HG03342 (cell line): Measurements from ENCODE around the gene ERC1.
"Not testable (repeated sequence)": the region's sequence is repeated elsewhere in the genome, so short reads cannot be mapped to it uniquely, and the experiment has no call there.

Experiments
- ATAC-seq: cut with Tn5 transposase; IDR thresholded peaks from one replicate; pipeline ENCODE4 v1.9.1; 2021; ENCODE audit warnings: mild to moderate bottlenecking, moderate library complexity; ENCODE audit not compliant: unreplicated experiment

Gene ERC1

GRCh38 chr12:1179128-1179527 lies 188.1 kb downstream of the ERC1 start:
- ATAC-seq, result no peak

GRCh38 chr12:1182069-1182468 lies 191.0 kb downstream of the ERC1 start:
- ATAC-seq, result no peak

GRCh38 chr12:1184402-1184801 lies 193.4 kb downstream of the ERC1 start:
- ATAC-seq, result no peak

GRCh38 chr12:1185460-1186182 lies 194.6 kb downstream of the ERC1 start:
- no peak for ATAC-seq

- no peak for ATAC-seq
Measured at GRCh38 chr12:1186298-1186697, 195.3 kb downstream of the ERC1 start.

GRCh38 chr12:1188016-1188415 lies 197.0 kb downstream of the ERC1 start:
- no peak for ATAC-seq

- ATAC-seq, result no peak
Measured at GRCh38 chr12:1189163-1189562, 198.1 kb downstream of the ERC1 start.

GRCh38 chr12:1195513-1195912 lies 204.5 kb downstream of the ERC1 start:
- ATAC-seq, result no peak

GRCh38 chr12:1197264-1198018 lies 206.4 kb downstream of the ERC1 start:
- ATAC-seq, result no peak

GRCh38 chr12:1198854-1199253 lies 207.8 kb downstream of the ERC1 start:
- ATAC-seq, result not testable (repeated sequence)

GRCh38 chr12:1199700-1200099 lies 208.7 kb downstream of the ERC1 start:
- no peak for ATAC-seq

- no peak for ATAC-seq
Measured at GRCh38 chr12:1201030-1201429, 210.0 kb downstream of the ERC1 start.

GRCh38 chr12:1201886-1202285 lies 210.9 kb downstream of the ERC1 start:
- no peak for ATAC-seq

GRCh38 chr12:1203735-1204019 lies 212.7 kb downstream of the ERC1 start:
- ATAC-seq, result no peak

GRCh38 chr12:1204581-1205121 lies 213.6 kb downstream of the ERC1 start:
- ATAC-seq, result peak; percentile 87

- ATAC-seq, result no peak
Measured at GRCh38 chr12:1205512-1206060, 214.6 kb downstream of the ERC1 start.

GRCh38 chr12:1206118-1206734 lies 215.2 kb downstream of the ERC1 start:
- ATAC-seq, result no peak

- ATAC-seq, result no peak
Measured at GRCh38 chr12:1207276-1207675, 216.3 kb downstream of the ERC1 start.

- ATAC-seq, result not testable (repeated sequence)
Measured at GRCh38 chr12:1208719-1209118, 217.7 kb downstream of the ERC1 start.

GRCh38 chr12:1212526-1212925 lies 221.5 kb downstream of the ERC1 start:
- no peak for ATAC-seq

GRCh38 chr12:1213205-1213604 lies 222.2 kb downstream of the ERC1 start:
- ATAC-seq, result no peak
